HCT116 (cell line): Measurements from ENCODE around the gene GZMA. TPM values are rescaled to one million over a fixed set of nuclear protein-coding genes. Genes with fewer than 3 reads are reported as not detected.

Source experiments
- ATAC-seq: fragments of 200-7000 bp; cut with Tn5 transposase; 2 replicates; pipeline ENCODE4 v1.9.1; 2020; ENCODE audit warnings: mild to moderate bottlenecking, moderate library complexity
- BruUV-seq: library from RNA; stranded (reverse); fragments of 400-500 nt; replicated peaks from 2 replicates; lab custom pipeline; 2021; lab: Mats Ljungman, UMichigan
- CTCF ChIA-PET: fragments of 300-600 bp; sonication (Branson Sonifier 250); formaldehyde crosslinking; loops from one replicate; lab custom pipeline; 2021; ENCODE audit warnings: antibody characterized with exemption; lab: Charles Lee
- POLR2A ChIA-PET: fragments of 300-600, 350-600 bp; sonication (Branson Sonifier 250); formaldehyde crosslinking; loops from one replicate; lab custom pipeline; 2021; ENCODE audit warnings: antibody characterized with exemption; lab: Charles Lee
- RAD21 ChIA-PET, 2 experiments: fragments of 300-600 bp; sonication (Branson Sonifier 250); formaldehyde crosslinking; loops; one replicate each; lab custom pipeline; 2023; ENCODE audit warnings: low total read pairs in 2 of 2; ENCODE audit not compliant: uncharacterized antibody in 2 of 2, unreplicated experiment in 2 of 2, low non-redundant PET in 1 of 2; lab: Charles Lee
- DNase-seq: peaks from one replicate; pipeline ENCODE4 v3.0.0-alpha.2; 2010; ENCODE audit warnings: low read depth, low spot score
- H2AFZ ChIP-seq: fragments of 200-600 bp; shearing (Covaris generic), sonication (generic); 2 replicates; pipeline ENCODE4 v1.6.1; 2017; ENCODE audit warnings: low read depth, mixed run types, mixed read lengths, antibody characterized with exemption, low read length; ENCODE audit not compliant: poor library complexity, severe bottlenecking
- H3K27ac ChIP-seq: 2 replicates; pipeline ENCODE4 v1.5.1; 2012; ENCODE audit warnings: low read depth, low read length
- H3K27me3 ChIP-seq: fragments of 200-600 bp; sonication (generic); 2 replicates; pipeline ENCODE4 v1.6.1; 2016; ENCODE audit warnings: mixed run types, low read length, mixed read lengths; ENCODE audit not compliant: insufficient read depth
- H3K36me3 ChIP-seq, 2 experiments: fragments of 200-500 bp in 1 of 2; fragments of 200-600 bp in 1 of 2; sonication (Bioruptor generic) in 1 of 2; sonication (generic) in 1 of 2; 2 replicates each; pipeline versions ENCODE4 v1.5.1 to v1.6.1; 2014 to 2016; ENCODE audit warnings: low read length in 2 of 2, inconsistent platforms in 1 of 2, mixed read lengths in 1 of 2, mixed run types in 1 of 2; ENCODE audit not compliant: insufficient read depth in 2 of 2, control insufficient read depth in 1 of 2
- H3K4me1 ChIP-seq, 2 experiments: fragments of 200-600 bp in 1 of 2; sonication (generic) in 1 of 2; 2 replicates each; pipeline versions ENCODE4 v1.5.1 to v1.6.1; 2012 to 2017; ENCODE audit warnings: low read length in 2 of 2, inconsistent platforms in 1 of 2, mild to moderate bottlenecking in 1 of 2, mixed read lengths in 1 of 2, mixed run types in 1 of 2, moderate library complexity in 1 of 2; ENCODE audit not compliant: insufficient read depth in 2 of 2, control insufficient read depth in 1 of 2
- H3K4me2 ChIP-seq: fragments of 200-600 bp; sonication (generic); 2 replicates; pipeline ENCODE4 v1.6.1; 2017; ENCODE audit warnings: mixed run types, low read length, mixed read lengths
- H3K4me3 ChIP-seq, 2 experiments: fragments of 200-600 bp in 1 of 2; sonication (generic) in 1 of 2; replicated peaks in 1 of 2; 2 replicates each; pipeline ENCODE4 v1.5.1; 2011 to 2016; ENCODE audit warnings: low read length in 2 of 2, control low read depth in 1 of 2, low read depth in 1 of 2, mild to moderate bottlenecking in 1 of 2, mixed read lengths in 1 of 2, mixed run types in 1 of 2
- H3K79me2 ChIP-seq: fragments of 200-600 bp; sonication (generic); 2 replicates; pipeline ENCODE4 v1.6.1; 2017; ENCODE audit warnings: mild to moderate bottlenecking, mixed run types, low read length, moderate library complexity, mixed read lengths; ENCODE audit not compliant: insufficient read depth
- H3K9ac ChIP-seq: fragments of 200-600 bp; sonication (generic); 2 replicates; pipeline ENCODE4 v1.6.1; 2016; ENCODE audit warnings: low read length, mixed read lengths
- H3K9me2 ChIP-seq: fragments of 200-600 bp; sonication (generic), shearing (Covaris generic); 2 replicates; pipeline ENCODE4 v1.6.1; 2017; ENCODE audit warnings: mixed run types, mild to moderate bottlenecking, moderate library complexity; ENCODE audit not compliant: insufficient read depth
- H3K9me3 ChIP-seq, 2 experiments: fragments of 200-500 bp in 1 of 2; fragments of 200-600 bp in 1 of 2; sonication (Bioruptor generic) in 1 of 2; sonication (generic) in 1 of 2; 2 replicates each; pipeline ENCODE4 v1.6.1; 2014 to 2017; ENCODE audit warnings: low read length in 2 of 2, mixed read lengths in 2 of 2, inconsistent platforms in 1 of 2, low read depth in 1 of 2, mild to moderate bottlenecking in 1 of 2, mixed run types in 1 of 2, moderate library complexity in 1 of 2; ENCODE audit not compliant: control insufficient read depth in 1 of 2, insufficient read depth in 1 of 2
- H4K20me1 ChIP-seq: fragments of 200-600 bp; sonication (generic), shearing (Covaris generic); 2 replicates; pipeline ENCODE4 v1.6.1; 2017; ENCODE audit warnings: mixed run types, mild to moderate bottlenecking, moderate library complexity; ENCODE audit not compliant: insufficient read depth
- CEBPB ChIP-seq: IDR thresholded peaks from 2 replicates; pipeline ENCODE4 v1.6.1; 2012; ENCODE audit warnings: low read depth
- EGR1 ChIP-seq: IDR thresholded peaks from 2 replicates; pipeline ENCODE4 v1.6.1; 2012; ENCODE audit warnings: low read depth
- ELF1 ChIP-seq: IDR thresholded peaks from 2 replicates; pipeline ENCODE4 v1.6.1; 2012; ENCODE audit warnings: low read depth, borderline replicate concordance
- EZH2phosphoT487 ChIP-seq: fragments of 200-600 bp; IDR thresholded peaks from 2 replicates; pipeline ENCODE4 v1.6.1; 2018; ENCODE audit warnings: antibody characterized with exemption, borderline replicate concordance
- FOSL1 ChIP-seq: IDR thresholded peaks from 2 replicates; pipeline ENCODE4 v1.6.1; 2012; ENCODE audit warnings: low read depth
- JUND ChIP-seq: IDR thresholded peaks from 2 replicates; pipeline ENCODE4 v1.6.1; 2012
- MAX ChIP-seq: IDR thresholded peaks from 2 replicates; pipeline ENCODE4 v1.6.1; 2012
- POLR2A ChIP-seq: IDR thresholded peaks from 2 replicates; pipeline ENCODE4 v1.7.0; 2011; ENCODE audit warnings: borderline replicate concordance; ENCODE audit not compliant: insufficient read depth, insufficient read length; ENCODE audit errors: extremely low read depth
- RAD21 ChIP-seq: IDR thresholded peaks from 2 replicates; pipeline ENCODE4 v1.6.1; 2012; ENCODE audit warnings: low read depth, mild to moderate bottlenecking
- SP1 ChIP-seq: IDR thresholded peaks from 2 replicates; pipeline ENCODE4 v1.6.1; 2012; ENCODE audit warnings: low read depth
- SRF ChIP-seq: IDR thresholded peaks from 2 replicates; pipeline ENCODE4 v1.6.1; 2012; ENCODE audit warnings: low read depth
- TCF7L2 ChIP-seq: IDR thresholded peaks from 2 replicates; pipeline ENCODE4 v1.7.0; 2011; ENCODE audit warnings: borderline replicate concordance, inconsistent platforms; ENCODE audit not compliant: insufficient read depth, insufficient read length; ENCODE audit errors: extremely low read depth
- YY1 ChIP-seq: IDR thresholded peaks from 2 replicates; pipeline ENCODE4 v1.6.1; 2011; ENCODE audit warnings: low read length, low read depth, moderate library complexity, mild to moderate bottlenecking; ENCODE audit not compliant: insufficient replicate concordance; ENCODE audit errors: extremely low read depth
- ZFX ChIP-seq: fragments of 450-650 bp; IDR thresholded peaks from 2 replicates; pipeline ENCODE4 v1.6.1; 2017
- intact Hi-C: fragments of 100-400 bp; cut with micrococcal nuclease; formaldehyde crosslinking; loops from 2 replicates; pipeline ENCODE4 v1.10.0; 2022
- total RNA-seq: library from RNA; stranded (reverse); gene quantifications from one replicate; pipeline ENCODE4 v1.2.1, GENCODE V29; 2021; ENCODE audit not compliant: unreplicated experiment
- TF ChIP-seq, protein P1 (sequence below): IDR thresholded peaks from 2 replicates; pipeline ENCODE4 v1.6.1; 2011; ENCODE audit warnings: mild to moderate bottlenecking, low read length, moderate library complexity; ENCODE audit not compliant: insufficient replicate concordance; ENCODE audit errors: extremely low read depth

Gene GZMA
- total RNA-seq, 1 experiment from 2014 or later, result not detected

DNA sequence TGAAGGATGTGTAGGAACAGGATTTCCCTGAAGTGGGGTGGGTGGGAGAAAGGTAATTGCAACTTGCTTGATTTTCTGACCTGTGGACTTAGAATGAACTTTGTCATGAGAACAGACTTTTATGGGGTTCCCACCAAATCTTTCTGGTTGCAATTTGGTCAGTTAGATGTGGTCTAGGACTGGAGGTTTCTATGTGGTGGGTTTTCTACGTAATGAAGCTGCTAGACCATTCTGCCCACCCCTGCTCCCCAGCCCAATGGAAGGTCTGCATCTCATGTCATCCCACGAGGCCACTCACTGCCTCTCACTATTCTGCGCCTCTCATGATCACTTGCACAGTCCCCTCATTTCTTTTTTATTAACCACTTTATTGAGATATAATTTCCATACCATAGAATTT, 37.9 kb upstream of the GZMA start:
- no peak overlapping the region for H3K4me2 ChIP-seq
- no peak overlapping the region for H2AFZ ChIP-seq
- H3K9me3 ChIP-seq, result no peaks in the 10 kb centered on the region
- no peaks in the 10 kb centered on the region for H3K9me2 ChIP-seq
- no TSS peak for BruUV-seq
- no peak for DNase-seq
- no peak for ATAC-seq
- H3K36me3 ChIP-seq, result no peaks in the 10 kb centered on the region
- RAD21 ChIA-PET, result no interaction called here
- TF ChIP-seq ZFX, result no peak
- no peak for TF ChIP-seq RAD21
- TF ChIP-seq JUND, result no peak
- TF ChIP-seq FOSL1, result no peak
- TF ChIP-seq ELF1, result no peak
- TF ChIP-seq EZH2phosphoT487, result no peak
- TF ChIP-seq POLR2A, result no peak
- TF ChIP-seq SRF, result no peak
- no peak for TF ChIP-seq SP1
- TF ChIP-seq MAX, result no peak
- no peak for TF ChIP-seq EGR1
- no peaks in the 10 kb centered on the region for H3K79me2 ChIP-seq
- intact Hi-C loops, result no loop called here
- no peak overlapping the region for H3K27ac ChIP-seq
- H3K4me1 ChIP-seq, result no peaks in the 10 kb centered on the region
- no peak overlapping the region for H3K9ac ChIP-seq
- H4K20me1 ChIP-seq, result no peaks in the 10 kb centered on the region
- CTCF ChIA-PET, result no interaction called here
- H3K27me3 ChIP-seq, result peaks cover 29% of the 10 kb centered on the region; the same call in 1 of the 2 replicates
- H3K4me3 ChIP-seq, result no peak overlapping the region
- POLR2A ChIA-PET, result no interaction called here

- ChIA-PET CTCF (no interaction called here), POLR2A (no interaction called here), RAD21 (no interaction called here)
- no peaks in the 10 kb centered on the region for H3K9me3 ChIP-seq
- H3K79me2 ChIP-seq, result no peaks in the 10 kb centered on the region
- no peaks in the 10 kb centered on the region for H4K20me1 ChIP-seq
- intact Hi-C loops, result no loop called here
- no TSS peak for BruUV-seq
- no peak overlapping the region for H3K9ac ChIP-seq
- no peak for DNase-seq
- no peak overlapping the region for H3K4me3 ChIP-seq
- H3K4me1 ChIP-seq, result no peaks in the 10 kb centered on the region
- TF ChIP-seq TCF7L2 (no peak), MAX (no peak), SP1 (no peak), SRF (no peak), YY1 (no peak), EZH2phosphoT487 (no peak), CEBPB (no peak), JUND (no peak)
- TF ChIP-seq, protein P1, sequence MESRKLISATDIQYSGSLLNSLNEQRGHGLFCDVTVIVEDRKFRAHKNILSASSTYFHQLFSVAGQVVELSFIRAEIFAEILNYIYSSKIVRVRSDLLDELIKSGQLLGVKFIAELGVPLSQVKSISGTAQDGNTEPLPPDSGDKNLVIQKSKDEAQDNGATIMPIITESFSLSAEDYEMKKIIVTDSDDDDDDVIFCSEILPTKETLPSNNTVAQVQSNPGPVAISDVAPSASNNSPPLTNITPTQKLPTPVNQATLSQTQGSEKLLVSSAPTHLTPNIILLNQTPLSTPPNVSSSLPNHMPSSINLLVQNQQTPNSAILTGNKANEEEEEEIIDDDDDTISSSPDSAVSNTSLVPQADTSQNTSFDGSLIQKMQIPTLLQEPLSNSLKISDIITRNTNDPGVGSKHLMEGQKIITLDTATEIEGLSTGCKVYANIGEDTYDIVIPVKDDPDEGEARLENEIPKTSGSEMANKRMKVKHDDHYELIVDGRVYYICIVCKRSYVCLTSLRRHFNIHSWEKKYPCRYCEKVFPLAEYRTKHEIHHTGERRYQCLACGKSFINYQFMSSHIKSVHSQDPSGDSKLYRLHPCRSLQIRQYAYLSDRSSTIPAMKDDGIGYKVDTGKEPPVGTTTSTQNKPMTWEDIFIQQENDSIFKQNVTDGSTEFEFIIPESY, result no peak
- H3K36me3 ChIP-seq, result no peaks in the 10 kb centered on the region
- no peak overlapping the region for H3K4me2 ChIP-seq
- no peak for ATAC-seq
- H3K27me3 ChIP-seq, result peaks cover 22% of the 10 kb centered on the region; the same call in 1 of the 2 replicates
- H3K27ac ChIP-seq, result no peak overlapping the region
- H2AFZ ChIP-seq, result no peak overlapping the region
- no peaks in the 10 kb centered on the region for H3K9me2 ChIP-seq
Measured at GRCh38 chr5:55066277-55066676, 36.2 kb upstream of the GZMA start.
